Measurements from ENCODE around the gene RALGAPA2. TPM values are rescaled to one million over a fixed set of nuclear protein-coding genes. Genes with fewer than 3 reads are reported as not detected.

The RALGAPA2 gene
- total and polyA plus RNA-seq, 2 of the 13 experiments (the other 11 are each of a cell fraction or from before 2014, with no cell fraction given) = 13.8 to 17.7 TPM

DNA sequence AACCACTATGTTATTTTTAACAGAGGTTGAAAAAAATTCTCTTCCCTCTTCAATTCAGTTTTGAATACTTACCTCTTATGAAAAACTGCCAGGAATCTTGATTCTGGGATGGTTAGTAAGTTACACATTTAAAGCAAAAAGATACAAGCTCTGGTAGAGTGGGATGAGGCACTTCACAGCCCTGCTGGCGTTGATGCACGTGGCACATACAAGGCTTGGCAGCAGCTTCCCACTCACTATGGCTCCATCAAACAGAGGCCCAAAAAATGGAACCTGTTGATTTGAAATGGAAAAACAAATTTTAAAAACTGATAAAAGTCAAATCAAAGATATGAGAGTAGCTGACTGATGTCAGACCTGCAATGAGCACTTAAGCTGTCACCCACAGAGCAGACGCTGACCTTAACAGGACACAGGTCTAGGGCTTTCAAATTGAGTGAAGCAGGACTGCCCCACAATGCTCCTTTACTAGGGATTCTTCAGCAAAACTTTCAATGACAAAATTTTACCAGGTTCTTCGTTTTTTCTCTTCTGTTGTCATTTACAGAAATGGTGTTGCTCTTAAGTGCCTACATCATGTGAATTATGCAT, 239.7 kb downstream of the RALGAPA2 start (continued):
- TF ChIP-seq GMEB2 (CRISPR knock-in tag; IDR thresholded peaks at IDR 0.05; ENCODE audit: low read depth) = no peak

- BruUV-seq (replicated peaks) = no TSS peak
- no peak overlapping the region for H3K9ac ChIP-seq (ENCODE audit: insufficient read depth, low read depth, low read length)
- H3K4me1 ChIP-seq (ENCODE audit: insufficient read depth, low read length) = no peaks in the 10 kb centered on the region
- no peak overlapping the region for H3K27ac ChIP-seq (ENCODE audit: extremely low read length, insufficient read depth, low read length)
- no peak for DNase-seq (ENCODE audit: low spot score)
- intact Hi-C loops (cut with micrococcal nuclease; ENCODE audit: unreplicated experiment) = no loop called here
- in situ Hi-C loops (cut with HindIII; ENCODE audit: extremely low pct_ligation_motif_present, low pct_unique_long_range_greater_than_20kb) = no loop called here
- H3K4me2 ChIP-seq (ENCODE audit: low read depth, low read length) = no peak overlapping the region
- no peak; the same call in 2 of the 3 replicates for ATAC-seq
- TF ChIP-seq NFE2 (CRISPR knock-in tag; IDR thresholded peaks at IDR 0.05) = no peak
- TF ChIP-seq ZNF256 (CRISPR knock-in tag; conservative IDR thresholded peaks at IDR 0.05) = no peak
- no peak for TF ChIP-seq ZNF703 (CRISPR knock-in tag; IDR thresholded peaks at IDR 0.05; ENCODE audit: borderline replicate concordance)
- TF ChIP-seq BHLHE40 (IDR thresholded peaks at IDR 0.05; ENCODE audit: low read length) = no peak
- no peaks in the 10 kb centered on the region for H3K27me3 ChIP-seq (ENCODE audit: control insufficient read depth in 1 of 2, insufficient read depth in 2 of 2, low read length in 2 of 2)
- WGBS (ENCODE audit: low lambda C conversion rate) = 82% methylated on average over 4 of the region's 4 CpGs
- ChIA-PET POLR2A (no interaction called here), CTCF (ENCODE audit: low intra/inter-chr PET ratio, low total read pairs) (interaction anchor here (1.6 kb wide), 1 partner anchor 127 kb away, joined by 3 read pairs; no protein-coding TSS in a partner anchor)
- H3K4me3 ChIP-seq (replicated peaks in 1 of 3; ENCODE audit: insufficient read depth in 1 of 3, low read depth in 2 of 3, low read length in 3 of 3) = no peak overlapping the region
- H3K9me3 ChIP-seq (ENCODE audit: low read length) = no peaks in the 10 kb centered on the region
- H3K79me2 ChIP-seq (ENCODE audit: insufficient read depth, low read length) = no peaks in the 10 kb centered on the region
- H3K36me3 ChIP-seq (replicated peaks in 1 of 2; ENCODE audit: control insufficient read depth in 1 of 2, insufficient read depth in 2 of 2, low read length in 2 of 2) = peaks cover 3% of the 10 kb centered on the region in 2 experiments; a peak in 4 of 5 replicates
- FAIRE-seq = no peak
- H2AFZ ChIP-seq (ENCODE audit: low read length) = no peak overlapping the region
- H4K20me1 ChIP-seq (ENCODE audit: insufficient read depth, low read length) = no peaks in the 10 kb centered on the region
Observed at GRCh38 chr20:20466341-20466879, 246.0 kb downstream of the RALGAPA2 start.

Measured in HepG2 (cell line).